Endothelial cell of umbilical vein (primary cell): ENCODE results near the gene AFF4. TPM values are rescaled to one million over a fixed set of nuclear protein-coding genes. Genes with fewer than 3 reads are reported as not detected.

Experiments used
- BruUV-seq: library from RNA; stranded (reverse); fragments of 400-500 nt; replicated peaks from 2 replicates; lab custom pipeline; 2021; lab: Mats Ljungman, UMichigan
- CTCF ChIA-PET: fragments of 300-600, 350-600 bp; sonication (Branson Sonifier 250); formaldehyde crosslinking; loops from one replicate; lab custom pipeline; 2021; ENCODE audit warnings: antibody characterized with exemption, inconsistent platforms; lab: Charles Lee
- POLR2A ChIA-PET: fragments of 300-600, 350-600 bp; sonication (Branson Sonifier 250); formaldehyde crosslinking; loops from one replicate; lab custom pipeline; 2021; ENCODE audit warnings: antibody characterized with exemption, inconsistent platforms; lab: Charles Lee
- DNase-seq: peaks from one replicate; pipeline ENCODE4 v3.0.0-alpha.2; 2011; ENCODE audit warnings: low read depth, low spot score
- FAIRE-seq: peaks from 2 replicates; lab custom pipeline; 2011; peaks lifted over from hg19 to GRCh38; lab: Jason Lieb, UNC
- H2AFZ ChIP-seq: 2 replicates; pipeline ENCODE4 v1.6.0; 2012; ENCODE audit warnings: low read depth, low read length, control low read depth, inconsistent platforms
- H3K27ac ChIP-seq: 2 replicates; pipeline ENCODE4 v1.5.1; 2011; ENCODE audit warnings: low read depth, mild to moderate bottlenecking, control low read depth, low read length, moderate library complexity; ENCODE audit not compliant: insufficient read depth
- H3K27me3 ChIP-seq, 2 experiments: 2 replicates each; pipeline versions ENCODE4 v1.6.0 to v1.6.1; 2011; ENCODE audit warnings: low read length in 2 of 2, mixed read lengths in 1 of 2; ENCODE audit not compliant: control insufficient read depth in 2 of 2, insufficient read depth in 2 of 2
- H3K36me3 ChIP-seq, 2 experiments: 2 replicates in 1 of 2; 3 replicates in 1 of 2; pipeline ENCODE4 v1.5.1; 2011; ENCODE audit warnings: low read length in 2 of 2, mild to moderate bottlenecking in 1 of 2, moderate library complexity in 1 of 2; ENCODE audit not compliant: control insufficient read depth in 2 of 2, insufficient read depth in 2 of 2; ENCODE audit errors: extremely low read depth in 1 of 2
- H3K4me1 ChIP-seq: 3 replicates; pipeline ENCODE4 v1.5.1; 2011; ENCODE audit warnings: mild to moderate bottlenecking, low read length; ENCODE audit not compliant: control insufficient read depth, insufficient read depth; ENCODE audit errors: extremely low read depth
- H3K4me2 ChIP-seq: 2 replicates; pipeline ENCODE4 v1.6.1; 2011; ENCODE audit warnings: low read length, control low read depth, mixed read lengths; ENCODE audit not compliant: insufficient read depth
- H3K4me3 ChIP-seq, 3 experiments: fragments of 200-600 bp in 1 of 3; sonication (generic), shearing (Covaris generic) in 1 of 3; replicated peaks in 1 of 3; 2 replicates each; pipeline ENCODE4 v1.5.1; 2011 to 2016; ENCODE audit warnings: control low read depth in 3 of 3, low read length in 3 of 3, mild to moderate bottlenecking in 2 of 3, inconsistent platforms in 1 of 3, low read depth in 1 of 3, moderate library complexity in 1 of 3; ENCODE audit not compliant: insufficient read depth in 1 of 3
- H3K79me2 ChIP-seq: 2 replicates; pipeline ENCODE4 v1.6.0; 2012; ENCODE audit warnings: low read length, inconsistent platforms; ENCODE audit not compliant: control insufficient read depth, insufficient read depth
- H3K9ac ChIP-seq: replicated peaks from 2 replicates; pipeline ENCODE3; 2011; ENCODE audit warnings: low read length, control low read depth; ENCODE audit not compliant: insufficient read depth; ENCODE audit errors: extremely low read depth
- H3K9me1 ChIP-seq: replicated peaks from 3 replicates; pipeline ENCODE4 v1.6.0; 2011; ENCODE audit warnings: mild to moderate bottlenecking, low read length; ENCODE audit not compliant: control insufficient read depth, insufficient read depth; ENCODE audit errors: extremely low read depth
- H3K9me3 ChIP-seq: replicated peaks from 2 replicates; pipeline ENCODE4 v1.5.1; 2012; ENCODE audit warnings: low read length, inconsistent platforms; ENCODE audit not compliant: control insufficient read depth, insufficient read depth
- H4K20me1 ChIP-seq: replicated peaks from 2 replicates; pipeline ENCODE3; 2011; ENCODE audit warnings: mild to moderate bottlenecking, low read length; ENCODE audit not compliant: control insufficient read depth, insufficient read depth; ENCODE audit errors: extremely low read depth
- EZH2 ChIP-seq: IDR thresholded peaks from 2 replicates; pipeline ENCODE4 v1.6.1; 2012; ENCODE audit warnings: borderline replicate concordance, low read depth, mild to moderate bottlenecking, moderate library complexity, low read length, inconsistent platforms; ENCODE audit not compliant: severe bottlenecking
- FOS ChIP-seq: IDR thresholded peaks from 2 replicates; pipeline ENCODE4 v1.6.1; 2011; ENCODE audit warnings: mild to moderate bottlenecking, low read length, moderate library complexity, borderline replicate concordance; ENCODE audit not compliant: insufficient read depth
- GATA2 ChIP-seq: IDR thresholded peaks from 2 replicates; pipeline ENCODE4 v1.7.0; 2011; ENCODE audit warnings: low read depth, mild to moderate bottlenecking, moderate library complexity, mixed read lengths, low read length; ENCODE audit not compliant: insufficient read length, insufficient read depth
- JUN ChIP-seq: IDR thresholded peaks from 2 replicates; pipeline ENCODE4 v1.6.1; 2011; ENCODE audit warnings: borderline replicate concordance, low read depth; ENCODE audit not compliant: insufficient read length, insufficient read depth
- MYC ChIP-seq: IDR thresholded peaks from one replicate; pipeline ENCODE4 v1.6.1; 2011; ENCODE audit warnings: mild to moderate bottlenecking, low read depth, low read length
- POLR2A ChIP-seq: IDR thresholded peaks from 2 replicates; pipeline ENCODE4 v1.6.1; 2012; ENCODE audit warnings: low read depth, mild to moderate bottlenecking, control low read depth, low read length
- POLR2AphosphoS5 ChIP-seq: IDR thresholded peaks from 2 replicates; pipeline ENCODE4 v1.6.1; 2012; ENCODE audit warnings: low read depth, mild to moderate bottlenecking, control low read depth, low read length, moderate library complexity; ENCODE audit not compliant: insufficient read depth
- dilution Hi-C: fragments of 300-500 bp; cut with MboI; formaldehyde crosslinking; loops from one replicate; pipeline ENCODE4 v1.15.0; 2019; ENCODE audit warnings: low sequenced_read_pairs; ENCODE audit not compliant: extremely low pct_ligation_motif_present
- intact Hi-C: fragments of 100-400 bp; cut with micrococcal nuclease; formaldehyde crosslinking; loops from one replicate; pipeline ENCODE4 v1.10.0; 2022
- polyA plus RNA-seq, 4 experiments: library from polyadenylated mRNA; depleted of rRNA in 3 of 4; stranded (reverse) in 3 of 4; unstranded in 1 of 4; fragments of >200 nt; gene quantifications; 2 replicates each; pipeline versions ENCODE4 v1.2.1 to v1.2.3, GENCODE V29; 2011 to 2012; ENCODE audit warnings: missing spikeins in 1 of 4
- total RNA-seq: library from RNA; stranded (reverse); gene quantifications from 2 replicates; pipeline ENCODE4 v1.2.3, GENCODE V29; 2021
- TF ChIP-seq, protein P1 (sequence below): IDR thresholded peaks from 2 replicates; pipeline ENCODE4 v1.6.1; 2011; ENCODE audit not compliant: insufficient read depth, insufficient read length
- TF ChIP-seq, protein P2 (sequence below), 2 donors: IDR thresholded peaks; 1 replicate in 1 of 2; 2 replicates in 1 of 2; pipeline ENCODE4 v1.5.1; 2011; ENCODE audit warnings: low read length in 2 of 2, mild to moderate bottlenecking in 2 of 2, moderate library complexity in 2 of 2, control low read depth in 1 of 2, inconsistent platforms in 1 of 2, low read depth in 1 of 2; ENCODE audit not compliant: insufficient read depth in 1 of 2; ENCODE audit errors: extremely low read depth in 1 of 2

Gene AFF4
- total and polyA plus RNA-seq, 2 donors (not counting 3 experiments of a cell fraction or from before 2014, with no cell fraction given), result 27.0 to 88.3 TPM

DNA sequence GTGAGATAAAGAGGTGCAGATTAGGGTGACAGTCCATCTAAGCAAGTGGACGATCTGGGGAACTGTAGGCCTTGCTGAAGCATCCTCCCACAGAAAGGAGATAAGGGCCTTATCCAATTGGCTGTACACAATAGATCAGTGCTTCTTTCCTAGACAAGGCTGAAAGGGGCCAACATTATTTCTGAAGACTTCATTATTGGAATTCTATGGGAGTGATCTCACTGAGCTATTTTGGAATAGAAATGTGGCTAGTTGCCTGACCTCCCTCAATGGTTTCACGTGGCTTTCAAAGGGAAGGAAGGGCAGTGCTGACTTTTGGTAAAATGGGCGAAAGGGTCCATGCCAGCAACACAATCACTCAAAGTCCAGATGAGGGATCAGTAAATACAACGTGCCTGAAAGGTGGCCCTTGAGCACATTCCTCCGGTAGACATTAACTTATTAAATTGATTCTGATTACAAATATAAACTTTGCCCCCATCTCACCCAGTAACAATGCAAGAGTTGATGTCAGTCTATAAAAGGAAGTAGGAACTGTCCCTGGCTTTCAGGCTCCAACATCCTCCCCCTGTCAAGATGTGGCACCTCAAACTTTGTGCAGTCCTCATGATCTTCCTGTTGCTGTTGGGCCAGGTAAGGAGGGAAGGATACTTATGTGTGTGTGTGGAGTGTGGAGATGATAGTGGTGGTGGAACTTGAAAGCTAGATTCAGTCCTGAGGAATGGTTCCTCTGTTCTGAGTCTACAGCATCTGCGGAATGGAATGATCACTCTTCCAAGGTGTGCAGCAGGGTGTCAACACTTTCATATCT, 90.1 kb downstream of the AFF4 start, which contains the start of gene LEAP2:
LEAP2 (plus strand) TSS at position 550 of the 811 bp plus-strand sequence; CDS start at position 577, 27 bp downstream.
- no TSS peak for BruUV-seq
- H4K20me1 ChIP-seq, result peaks cover 2% of the 10 kb centered on the region
- no peak within 1 kb of the TSS for H3K27ac ChIP-seq
- TF ChIP-seq, protein P1, sequence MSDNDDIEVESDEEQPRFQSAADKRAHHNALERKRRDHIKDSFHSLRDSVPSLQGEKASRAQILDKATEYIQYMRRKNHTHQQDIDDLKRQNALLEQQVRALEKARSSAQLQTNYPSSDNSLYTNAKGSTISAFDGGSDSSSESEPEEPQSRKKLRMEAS, result no peak
- TF ChIP-seq POLR2AphosphoS5 (no peak), FOS (no peak), EZH2 (no peak), GATA2 (no peak), POLR2A (no peak), MYC (no peak), JUN (no peak)
- TF ChIP-seq, protein P2, sequence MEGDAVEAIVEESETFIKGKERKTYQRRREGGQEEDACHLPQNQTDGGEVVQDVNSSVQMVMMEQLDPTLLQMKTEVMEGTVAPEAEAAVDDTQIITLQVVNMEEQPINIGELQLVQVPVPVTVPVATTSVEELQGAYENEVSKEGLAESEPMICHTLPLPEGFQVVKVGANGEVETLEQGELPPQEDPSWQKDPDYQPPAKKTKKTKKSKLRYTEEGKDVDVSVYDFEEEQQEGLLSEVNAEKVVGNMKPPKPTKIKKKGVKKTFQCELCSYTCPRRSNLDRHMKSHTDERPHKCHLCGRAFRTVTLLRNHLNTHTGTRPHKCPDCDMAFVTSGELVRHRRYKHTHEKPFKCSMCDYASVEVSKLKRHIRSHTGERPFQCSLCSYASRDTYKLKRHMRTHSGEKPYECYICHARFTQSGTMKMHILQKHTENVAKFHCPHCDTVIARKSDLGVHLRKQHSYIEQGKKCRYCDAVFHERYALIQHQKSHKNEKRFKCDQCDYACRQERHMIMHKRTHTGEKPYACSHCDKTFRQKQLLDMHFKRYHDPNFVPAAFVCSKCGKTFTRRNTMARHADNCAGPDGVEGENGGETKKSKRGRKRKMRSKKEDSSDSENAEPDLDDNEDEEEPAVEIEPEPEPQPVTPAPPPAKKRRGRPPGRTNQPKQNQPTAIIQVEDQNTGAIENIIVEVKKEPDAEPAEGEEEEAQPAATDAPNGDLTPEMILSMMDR (IDR thresholded peaks at IDR 0.05; ENCODE audit: extremely low read depth in 1 of 2, insufficient read depth in 1 of 2, low read depth in 1 of 2, low read length in 2 of 2), result no peak
- intact Hi-C loops, result no loop called here
- no peaks in the 10 kb centered on the region for H3K4me1 ChIP-seq
- H3K4me3 ChIP-seq, result no peak within 1 kb of the TSS
- H3K9me3 ChIP-seq, result no peaks in the 10 kb centered on the region
- H3K79me2 ChIP-seq, result no peaks in the 10 kb centered on the region
- H3K27me3 ChIP-seq, result no peaks in the 10 kb centered on the region
- H2AFZ ChIP-seq, result no peak within 1 kb of the TSS
- H3K9ac ChIP-seq, result no peak within 1 kb of the TSS
- dilution Hi-C loops, result no loop called here
- no peaks in the 10 kb centered on the region for H3K9me1 ChIP-seq
- H3K36me3 ChIP-seq, result peaks cover 6 to 8% of the 10 kb centered on the region in 2 experiments
- H3K4me2 ChIP-seq, result no peak within 1 kb of the TSS
- DNase-seq (no peak), FAIRE-seq (no peak)
- ChIA-PET POLR2A (no interaction called here), CTCF (interaction anchor here (1.3 to 3.3 kb wide), 3 partner anchors 10 to 44 kb away, joined by 5 to 16 read pairs (median 8); partner anchors contain the start of gene SHROOM1)
